Endothelial cell of umbilical vein (primary cell): ENCODE data around the gene DAP. TPM values are rescaled to one million over a fixed set of nuclear protein-coding genes. Genes with fewer than 3 reads are reported as not detected.

Experiments used
- BruUV-seq: library from RNA; stranded (reverse); fragments of 400-500 nt; replicated peaks from 2 replicates; lab custom pipeline; 2021; lab: Mats Ljungman, UMichigan
- CTCF ChIA-PET: fragments of 300-600, 350-600 bp; sonication (Branson Sonifier 250); formaldehyde crosslinking; loops from one replicate; lab custom pipeline; 2021; ENCODE audit warnings: antibody characterized with exemption, inconsistent platforms; lab: Charles Lee
- POLR2A ChIA-PET: fragments of 300-600, 350-600 bp; sonication (Branson Sonifier 250); formaldehyde crosslinking; loops from one replicate; lab custom pipeline; 2021; ENCODE audit warnings: antibody characterized with exemption, inconsistent platforms; lab: Charles Lee
- DNase-seq: peaks from one replicate; pipeline ENCODE4 v3.0.0-alpha.2; 2011; ENCODE audit warnings: low read depth, low spot score
- FAIRE-seq: peaks from 2 replicates; lab custom pipeline; 2011; peaks lifted over from hg19 to GRCh38; lab: Jason Lieb, UNC
- H2AFZ ChIP-seq: 2 replicates; pipeline ENCODE4 v1.6.0; 2012; ENCODE audit warnings: low read depth, low read length, control low read depth, inconsistent platforms
- H3K27ac ChIP-seq: 2 replicates; pipeline ENCODE4 v1.5.1; 2011; ENCODE audit warnings: low read depth, mild to moderate bottlenecking, control low read depth, low read length, moderate library complexity; ENCODE audit not compliant: insufficient read depth
- H3K27me3 ChIP-seq, 2 experiments: 2 replicates each; pipeline versions ENCODE4 v1.6.0 to v1.6.1; 2011; ENCODE audit warnings: low read length in 2 of 2, mixed read lengths in 1 of 2; ENCODE audit not compliant: control insufficient read depth in 2 of 2, insufficient read depth in 2 of 2
- H3K36me3 ChIP-seq, 2 experiments: 2 replicates in 1 of 2; 3 replicates in 1 of 2; pipeline ENCODE4 v1.5.1; 2011; ENCODE audit warnings: low read length in 2 of 2, mild to moderate bottlenecking in 1 of 2, moderate library complexity in 1 of 2; ENCODE audit not compliant: control insufficient read depth in 2 of 2, insufficient read depth in 2 of 2; ENCODE audit errors: extremely low read depth in 1 of 2
- H3K4me1 ChIP-seq: 3 replicates; pipeline ENCODE4 v1.5.1; 2011; ENCODE audit warnings: mild to moderate bottlenecking, low read length; ENCODE audit not compliant: control insufficient read depth, insufficient read depth; ENCODE audit errors: extremely low read depth
- H3K4me2 ChIP-seq: 2 replicates; pipeline ENCODE4 v1.6.1; 2011; ENCODE audit warnings: low read length, control low read depth, mixed read lengths; ENCODE audit not compliant: insufficient read depth
- H3K4me3 ChIP-seq, 3 experiments: fragments of 200-600 bp in 1 of 3; sonication (generic), shearing (Covaris generic) in 1 of 3; replicated peaks in 1 of 3; 2 replicates each; pipeline ENCODE4 v1.5.1; 2011 to 2016; ENCODE audit warnings: control low read depth in 3 of 3, low read length in 3 of 3, mild to moderate bottlenecking in 2 of 3, inconsistent platforms in 1 of 3, low read depth in 1 of 3, moderate library complexity in 1 of 3; ENCODE audit not compliant: insufficient read depth in 1 of 3
- H3K79me2 ChIP-seq: 2 replicates; pipeline ENCODE4 v1.6.0; 2012; ENCODE audit warnings: low read length, inconsistent platforms; ENCODE audit not compliant: control insufficient read depth, insufficient read depth
- H3K9ac ChIP-seq: replicated peaks from 2 replicates; pipeline ENCODE3; 2011; ENCODE audit warnings: low read length, control low read depth; ENCODE audit not compliant: insufficient read depth; ENCODE audit errors: extremely low read depth
- H3K9me1 ChIP-seq: replicated peaks from 3 replicates; pipeline ENCODE4 v1.6.0; 2011; ENCODE audit warnings: mild to moderate bottlenecking, low read length; ENCODE audit not compliant: control insufficient read depth, insufficient read depth; ENCODE audit errors: extremely low read depth
- H3K9me3 ChIP-seq: replicated peaks from 2 replicates; pipeline ENCODE4 v1.5.1; 2012; ENCODE audit warnings: low read length, inconsistent platforms; ENCODE audit not compliant: control insufficient read depth, insufficient read depth
- H4K20me1 ChIP-seq: replicated peaks from 2 replicates; pipeline ENCODE3; 2011; ENCODE audit warnings: mild to moderate bottlenecking, low read length; ENCODE audit not compliant: control insufficient read depth, insufficient read depth; ENCODE audit errors: extremely low read depth
- EZH2 ChIP-seq: IDR thresholded peaks from 2 replicates; pipeline ENCODE4 v1.6.1; 2012; ENCODE audit warnings: borderline replicate concordance, low read depth, mild to moderate bottlenecking, moderate library complexity, low read length, inconsistent platforms; ENCODE audit not compliant: severe bottlenecking
- FOS ChIP-seq: IDR thresholded peaks from 2 replicates; pipeline ENCODE4 v1.6.1; 2011; ENCODE audit warnings: mild to moderate bottlenecking, low read length, moderate library complexity, borderline replicate concordance; ENCODE audit not compliant: insufficient read depth
- GATA2 ChIP-seq: IDR thresholded peaks from 2 replicates; pipeline ENCODE4 v1.7.0; 2011; ENCODE audit warnings: low read depth, mild to moderate bottlenecking, moderate library complexity, mixed read lengths, low read length; ENCODE audit not compliant: insufficient read length, insufficient read depth
- JUN ChIP-seq: IDR thresholded peaks from 2 replicates; pipeline ENCODE4 v1.6.1; 2011; ENCODE audit warnings: borderline replicate concordance, low read depth; ENCODE audit not compliant: insufficient read length, insufficient read depth
- MYC ChIP-seq: IDR thresholded peaks from one replicate; pipeline ENCODE4 v1.6.1; 2011; ENCODE audit warnings: mild to moderate bottlenecking, low read depth, low read length
- POLR2A ChIP-seq: IDR thresholded peaks from 2 replicates; pipeline ENCODE4 v1.6.1; 2012; ENCODE audit warnings: low read depth, mild to moderate bottlenecking, control low read depth, low read length
- POLR2AphosphoS5 ChIP-seq: IDR thresholded peaks from 2 replicates; pipeline ENCODE4 v1.6.1; 2012; ENCODE audit warnings: low read depth, mild to moderate bottlenecking, control low read depth, low read length, moderate library complexity; ENCODE audit not compliant: insufficient read depth
- dilution Hi-C: fragments of 300-500 bp; cut with MboI; formaldehyde crosslinking; loops from one replicate; pipeline ENCODE4 v1.15.0; 2019; ENCODE audit warnings: low sequenced_read_pairs; ENCODE audit not compliant: extremely low pct_ligation_motif_present
- intact Hi-C: fragments of 100-400 bp; cut with micrococcal nuclease; formaldehyde crosslinking; loops from one replicate; pipeline ENCODE4 v1.10.0; 2022
- polyA plus RNA-seq, 4 experiments: library from polyadenylated mRNA; depleted of rRNA in 3 of 4; stranded (reverse) in 3 of 4; unstranded in 1 of 4; fragments of >200 nt; gene quantifications; 2 replicates each; pipeline versions ENCODE4 v1.2.1 to v1.2.3, GENCODE V29; 2011 to 2012; ENCODE audit warnings: missing spikeins in 1 of 4
- total RNA-seq: library from RNA; stranded (reverse); gene quantifications from 2 replicates; pipeline ENCODE4 v1.2.3, GENCODE V29; 2021
- TF ChIP-seq, protein P1 (sequence below), 2 donors: IDR thresholded peaks; 1 replicate in 1 of 2; 2 replicates in 1 of 2; pipeline ENCODE4 v1.5.1; 2011; ENCODE audit warnings: low read length in 2 of 2, mild to moderate bottlenecking in 2 of 2, moderate library complexity in 2 of 2, control low read depth in 1 of 2, inconsistent platforms in 1 of 2, low read depth in 1 of 2; ENCODE audit not compliant: insufficient read depth in 1 of 2; ENCODE audit errors: extremely low read depth in 1 of 2
- TF ChIP-seq, protein P2 (sequence below): IDR thresholded peaks from 2 replicates; pipeline ENCODE4 v1.6.1; 2011; ENCODE audit not compliant: insufficient read depth, insufficient read length

The DAP gene
- total and polyA plus RNA-seq, 2 donors (not counting 3 experiments of a cell fraction or from before 2014, with no cell fraction given) = 79.8 to 188 TPM

DNA sequence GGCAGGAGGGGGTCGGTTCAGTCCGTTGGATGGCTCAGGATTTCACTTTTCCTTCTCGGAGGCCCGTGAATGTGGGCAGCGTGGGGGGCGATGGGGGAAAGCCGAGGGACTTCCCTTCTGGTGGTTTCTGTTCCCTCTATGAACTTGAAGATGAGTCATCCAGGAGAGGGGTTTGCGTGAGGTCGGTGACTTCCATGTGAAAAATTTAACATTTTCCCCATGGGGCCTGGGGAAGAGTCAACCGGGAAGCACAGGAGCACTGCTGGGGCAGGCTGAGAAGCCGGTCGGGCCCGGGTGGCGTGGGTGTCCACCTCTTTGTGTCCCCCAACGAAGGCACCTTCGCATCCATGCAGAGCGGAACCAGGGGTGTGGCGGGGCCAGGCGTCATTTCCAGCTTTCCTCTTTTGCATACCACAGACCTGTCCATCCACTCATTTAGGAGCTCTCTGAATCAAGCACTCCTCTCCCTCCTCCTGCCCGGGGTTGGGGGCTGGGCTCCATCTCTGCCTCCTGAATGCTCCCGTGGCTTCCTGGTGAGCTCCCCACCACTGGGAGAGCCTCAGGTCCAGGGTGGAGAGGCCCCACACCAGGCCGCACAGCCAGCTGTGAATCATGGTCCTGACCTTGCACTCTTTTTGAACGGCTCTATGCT lies 128.8 kb downstream of the DAP start:
- no peak overlapping the region for H2AFZ ChIP-seq
- ChIA-PET POLR2A (no interaction called here), CTCF (interaction anchor here (1.2 to 2.2 kb wide), 2 partner anchors 172 to 180 kb away, joined by 4 to 8 read pairs; no protein-coding TSS in a partner anchor)
- BruUV-seq = no TSS peak
- FAIRE-seq (no peak), DNase-seq (no peak)
- H3K4me1 ChIP-seq = peaks cover 22% of the 10 kb centered on the region
- dilution Hi-C loops = no loop called here
- no peaks in the 10 kb centered on the region for H3K27me3 ChIP-seq
- H3K36me3 ChIP-seq = no peaks in the 10 kb centered on the region
- H3K9me1 ChIP-seq = no peaks in the 10 kb centered on the region
- no peak overlapping the region for H3K27ac ChIP-seq
- no peaks in the 10 kb centered on the region for H3K9me3 ChIP-seq
- no peaks in the 10 kb centered on the region for H3K79me2 ChIP-seq
- no peaks in the 10 kb centered on the region for H4K20me1 ChIP-seq
- TF ChIP-seq, protein P1, sequence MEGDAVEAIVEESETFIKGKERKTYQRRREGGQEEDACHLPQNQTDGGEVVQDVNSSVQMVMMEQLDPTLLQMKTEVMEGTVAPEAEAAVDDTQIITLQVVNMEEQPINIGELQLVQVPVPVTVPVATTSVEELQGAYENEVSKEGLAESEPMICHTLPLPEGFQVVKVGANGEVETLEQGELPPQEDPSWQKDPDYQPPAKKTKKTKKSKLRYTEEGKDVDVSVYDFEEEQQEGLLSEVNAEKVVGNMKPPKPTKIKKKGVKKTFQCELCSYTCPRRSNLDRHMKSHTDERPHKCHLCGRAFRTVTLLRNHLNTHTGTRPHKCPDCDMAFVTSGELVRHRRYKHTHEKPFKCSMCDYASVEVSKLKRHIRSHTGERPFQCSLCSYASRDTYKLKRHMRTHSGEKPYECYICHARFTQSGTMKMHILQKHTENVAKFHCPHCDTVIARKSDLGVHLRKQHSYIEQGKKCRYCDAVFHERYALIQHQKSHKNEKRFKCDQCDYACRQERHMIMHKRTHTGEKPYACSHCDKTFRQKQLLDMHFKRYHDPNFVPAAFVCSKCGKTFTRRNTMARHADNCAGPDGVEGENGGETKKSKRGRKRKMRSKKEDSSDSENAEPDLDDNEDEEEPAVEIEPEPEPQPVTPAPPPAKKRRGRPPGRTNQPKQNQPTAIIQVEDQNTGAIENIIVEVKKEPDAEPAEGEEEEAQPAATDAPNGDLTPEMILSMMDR (IDR thresholded peaks at IDR 0.05; ENCODE audit: extremely low read depth in 1 of 2, insufficient read depth in 1 of 2, low read depth in 1 of 2, low read length in 2 of 2) = no peak
- TF ChIP-seq EZH2 (no peak), GATA2 (no peak), POLR2AphosphoS5 (no peak), JUN (no peak), FOS (no peak), MYC (no peak), POLR2A (no peak)
- TF ChIP-seq, protein P2, sequence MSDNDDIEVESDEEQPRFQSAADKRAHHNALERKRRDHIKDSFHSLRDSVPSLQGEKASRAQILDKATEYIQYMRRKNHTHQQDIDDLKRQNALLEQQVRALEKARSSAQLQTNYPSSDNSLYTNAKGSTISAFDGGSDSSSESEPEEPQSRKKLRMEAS = no peak
- H3K9ac ChIP-seq = no peak overlapping the region
- intact Hi-C loops = no loop called here
- no peak overlapping the region for H3K4me3 ChIP-seq
- no peak overlapping the region for H3K4me2 ChIP-seq
